CD4-positive, alpha-beta T cell treated with Interleukin-12 subunit alpha and Interleukin-12 subunit beta, for 1 hour (primary cell): ENCODE measurements around the gene MAGEB1.

ENCODE experiments used
- DNase-seq: peaks from one replicate; pipeline ENCODE4 v3.0.0-alpha.2; 2020

MAGEB1 gene, protein sequence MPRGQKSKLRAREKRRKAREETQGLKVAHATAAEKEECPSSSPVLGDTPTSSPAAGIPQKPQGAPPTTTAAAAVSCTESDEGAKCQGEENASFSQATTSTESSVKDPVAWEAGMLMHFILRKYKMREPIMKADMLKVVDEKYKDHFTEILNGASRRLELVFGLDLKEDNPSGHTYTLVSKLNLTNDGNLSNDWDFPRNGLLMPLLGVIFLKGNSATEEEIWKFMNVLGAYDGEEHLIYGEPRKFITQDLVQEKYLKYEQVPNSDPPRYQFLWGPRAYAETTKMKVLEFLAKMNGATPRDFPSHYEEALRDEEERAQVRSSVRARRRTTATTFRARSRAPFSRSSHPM

DNA sequence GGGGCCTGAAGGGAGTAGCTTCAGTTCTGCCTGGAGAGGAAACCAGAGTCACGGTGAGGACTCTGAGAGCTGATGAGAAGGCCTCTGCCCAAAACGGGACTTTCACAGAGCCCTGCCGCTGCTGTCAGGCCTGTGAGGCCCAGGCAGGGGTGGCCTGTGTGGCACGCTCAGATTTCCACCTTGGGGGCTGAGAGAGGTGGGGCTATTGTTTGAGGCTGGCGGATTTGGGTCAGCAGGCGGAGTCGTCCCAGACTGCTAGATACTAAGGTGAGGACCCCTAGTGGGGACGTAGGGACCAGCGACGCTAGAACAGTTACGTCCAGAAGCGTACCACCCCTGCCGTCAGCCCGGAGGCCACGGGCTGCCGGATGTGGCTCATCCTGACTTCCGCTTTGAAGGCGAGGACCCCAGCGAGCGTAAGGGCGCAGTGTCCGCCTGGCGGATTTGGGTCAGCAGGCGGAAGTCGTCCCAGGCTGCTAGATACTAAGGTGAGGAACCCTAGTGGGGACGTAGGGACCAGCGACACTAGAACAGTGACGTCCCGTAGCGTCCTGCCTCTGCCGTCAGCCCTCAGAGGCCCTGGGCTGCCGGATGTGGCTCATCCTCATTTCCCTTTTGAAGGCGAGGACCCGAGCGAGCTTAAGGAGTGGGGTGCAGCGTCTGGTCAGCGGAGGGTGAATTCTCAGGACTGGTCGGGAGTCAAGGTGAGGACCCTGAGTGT is at the start of gene MAGEB1:
Gene MAGEB1, plus strand, starts transcription at position 378 of the 721 bp plus-strand sequence. CDS start 3,348 bp downstream, outside the sequence.
- DNase-seq: no peak

DNA sequence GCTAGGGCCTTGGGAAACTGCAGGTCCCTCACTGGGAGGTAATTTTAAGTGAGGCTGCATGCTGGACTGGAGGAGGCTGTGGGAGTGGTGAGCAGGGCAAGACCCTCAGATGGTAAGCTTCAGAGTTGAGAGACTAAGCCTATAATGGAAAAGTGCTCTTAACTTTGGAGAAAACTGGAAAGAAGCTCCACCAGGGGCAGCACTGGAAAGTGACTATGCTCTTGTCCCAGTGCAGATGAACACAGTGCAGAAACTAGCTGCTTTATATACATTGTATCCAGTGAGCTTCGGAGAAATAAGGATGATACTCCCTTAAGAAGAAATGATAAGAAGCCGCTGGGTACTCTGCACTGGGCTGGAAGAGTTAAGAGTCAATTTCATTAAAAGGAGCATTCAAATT is 34.8 kb upstream of the MAGEB1 start:
- DNase-seq: no peak

DNA sequence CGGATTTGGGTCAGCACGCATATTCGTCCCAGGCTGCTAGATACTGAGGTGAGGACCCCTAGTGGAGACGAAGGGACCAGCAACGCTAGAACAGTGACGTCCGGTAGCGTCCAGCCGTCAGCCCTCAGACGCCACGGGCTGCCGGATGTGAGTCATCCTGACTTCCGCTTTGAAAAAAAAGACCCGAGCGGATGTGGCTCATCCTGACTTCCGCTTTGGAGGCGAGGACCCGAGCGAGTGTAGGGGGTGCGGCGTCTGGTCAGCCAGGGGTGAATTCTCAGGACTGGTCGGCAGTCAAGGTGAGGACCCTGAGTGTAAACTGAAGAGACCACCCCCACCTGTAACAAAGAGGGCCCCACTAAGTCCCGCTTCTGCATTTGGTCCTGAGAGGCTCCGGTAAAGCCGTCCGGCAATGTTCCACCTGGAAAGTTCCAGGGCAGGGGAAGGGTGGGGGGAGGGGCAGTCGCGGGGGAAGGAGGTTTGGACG is 31.5 kb upstream of the MAGEB1 start, which contains the start of gene MAGEB2:
Gene MAGEB2, plus strand, starts transcription at position 207 of the 487 bp plus-strand sequence. CDS start 3,018 bp downstream, outside the sequence.
- no peak for DNase-seq

DNA sequence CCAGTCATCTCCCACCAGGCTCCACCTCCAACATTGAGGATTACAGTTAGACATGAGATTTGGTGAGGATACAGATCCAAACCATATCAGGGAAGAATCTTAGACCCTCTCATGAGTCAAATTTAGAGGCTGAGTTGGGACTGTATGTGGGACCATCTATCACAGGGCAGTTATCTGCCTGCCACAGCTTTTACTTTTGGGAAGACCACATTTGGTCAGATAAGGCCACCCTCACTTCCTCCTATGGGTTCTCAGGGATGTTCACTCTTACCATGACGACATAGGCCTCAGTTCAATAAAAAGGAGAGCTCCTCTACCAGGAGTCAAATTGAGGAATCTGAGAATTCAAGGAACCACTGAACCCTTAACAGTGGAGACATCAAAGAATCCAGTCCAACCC is 29.5 kb upstream of the MAGEB1 start:
- DNase-seq: no peak

DNA sequence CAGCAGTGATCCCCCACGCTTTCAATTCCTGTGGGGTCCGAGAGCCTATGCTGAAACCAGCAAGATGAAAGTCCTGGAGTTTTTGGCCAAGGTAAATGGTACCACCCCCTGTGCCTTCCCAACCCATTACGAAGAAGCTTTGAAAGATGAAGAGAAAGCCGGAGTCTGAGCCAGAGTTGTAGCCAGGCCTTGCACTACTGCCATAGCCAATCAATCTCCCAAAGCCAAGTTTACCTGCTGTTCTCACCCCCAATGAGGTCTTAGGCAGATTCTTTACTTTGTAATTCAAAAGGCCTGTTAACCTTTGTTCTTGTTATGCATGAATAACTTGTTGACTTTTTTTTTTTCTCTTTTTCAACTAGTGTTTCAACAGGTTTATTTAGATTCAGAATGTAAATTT is 27.6 kb upstream of the MAGEB1 start:
- DNase-seq: no peak

DNA sequence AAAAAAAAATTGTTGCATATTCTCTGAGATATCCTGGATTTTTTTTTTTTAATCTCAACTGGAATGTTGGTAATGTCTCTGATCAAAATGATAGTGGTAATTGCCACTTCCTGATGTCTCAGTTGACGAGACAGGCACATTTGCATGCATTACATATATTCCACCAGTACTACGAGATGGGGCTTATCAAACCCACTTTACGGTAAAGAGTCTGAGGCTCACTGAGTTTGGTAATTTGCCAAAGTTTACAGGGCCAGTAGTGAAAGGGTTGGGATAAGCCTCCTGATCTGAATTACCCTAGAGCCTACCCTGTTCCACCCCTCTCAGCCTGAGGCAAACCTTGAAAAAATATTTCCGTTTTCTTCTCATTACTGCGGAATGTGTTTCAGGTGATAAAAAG is 26.3 kb upstream of the MAGEB1 start:
- DNase-seq: no peak

DNA sequence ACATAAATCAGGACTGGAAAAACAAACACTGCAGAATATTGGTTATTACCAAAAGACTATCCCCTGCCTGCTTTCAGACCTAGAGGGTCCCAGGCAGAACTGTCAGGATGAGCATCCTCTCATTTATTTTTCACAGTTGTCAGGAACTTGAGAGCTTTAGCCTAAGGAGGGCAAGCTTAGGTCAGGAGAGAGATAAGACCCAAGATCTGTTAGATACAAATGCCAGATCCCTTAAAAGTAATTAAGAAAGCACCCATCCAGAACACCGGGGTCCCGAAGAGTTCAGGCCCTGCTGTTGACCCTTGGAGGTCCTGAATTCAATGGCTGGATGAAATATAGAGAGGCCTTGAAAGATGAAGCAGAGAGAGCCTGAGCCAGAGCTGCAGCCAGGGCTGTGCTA is 22.4 kb upstream of the MAGEB1 start:
- no peak for DNase-seq

DNA sequence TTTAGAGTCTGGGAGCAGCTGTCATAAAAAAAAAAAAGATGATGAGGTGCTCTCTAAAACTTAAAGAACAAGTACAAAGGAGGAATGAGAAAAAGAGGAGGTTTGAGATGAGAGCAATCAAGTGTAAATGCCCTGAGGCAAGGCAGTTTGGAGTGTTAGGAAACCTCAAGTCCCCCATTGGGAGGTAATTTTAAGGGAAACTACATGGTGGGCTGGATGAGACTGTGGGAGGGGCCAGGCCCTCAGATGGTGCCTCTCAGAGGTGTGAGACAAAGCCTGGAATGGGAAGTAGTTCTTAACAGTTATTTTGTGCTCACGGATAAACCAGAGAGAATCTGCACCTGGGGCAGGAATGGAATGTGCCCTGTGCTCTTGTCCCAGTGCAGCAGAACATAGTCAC is 18.4 kb upstream of the MAGEB1 start:
- no peak for DNase-seq

DNA sequence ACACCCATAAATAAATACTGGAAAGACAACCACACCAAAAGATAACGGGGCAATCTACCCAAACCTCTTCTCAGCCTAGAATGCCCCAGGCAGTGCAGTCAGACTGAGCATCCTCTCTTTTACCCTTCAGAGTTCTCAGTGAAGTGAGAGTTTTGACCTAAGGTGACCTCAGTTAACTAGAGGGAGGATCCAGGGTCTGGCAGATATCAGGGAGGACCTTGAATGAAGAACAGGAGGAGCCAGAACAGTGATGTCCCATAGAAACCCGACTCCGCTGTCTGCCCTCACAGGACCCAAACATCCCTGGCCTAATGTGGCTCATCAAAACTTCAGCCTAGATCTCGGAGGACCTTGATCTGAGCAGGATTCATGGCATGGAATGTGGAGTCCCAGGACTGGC is 16.6 kb upstream of the MAGEB1 start, which contains the start of gene MAGEB3:
Gene MAGEB3, plus strand, starts transcription at position 263 of the 400 bp plus-strand sequence. CDS start 5,268 bp downstream, outside the sequence.
- no peak for DNase-seq

DNA sequence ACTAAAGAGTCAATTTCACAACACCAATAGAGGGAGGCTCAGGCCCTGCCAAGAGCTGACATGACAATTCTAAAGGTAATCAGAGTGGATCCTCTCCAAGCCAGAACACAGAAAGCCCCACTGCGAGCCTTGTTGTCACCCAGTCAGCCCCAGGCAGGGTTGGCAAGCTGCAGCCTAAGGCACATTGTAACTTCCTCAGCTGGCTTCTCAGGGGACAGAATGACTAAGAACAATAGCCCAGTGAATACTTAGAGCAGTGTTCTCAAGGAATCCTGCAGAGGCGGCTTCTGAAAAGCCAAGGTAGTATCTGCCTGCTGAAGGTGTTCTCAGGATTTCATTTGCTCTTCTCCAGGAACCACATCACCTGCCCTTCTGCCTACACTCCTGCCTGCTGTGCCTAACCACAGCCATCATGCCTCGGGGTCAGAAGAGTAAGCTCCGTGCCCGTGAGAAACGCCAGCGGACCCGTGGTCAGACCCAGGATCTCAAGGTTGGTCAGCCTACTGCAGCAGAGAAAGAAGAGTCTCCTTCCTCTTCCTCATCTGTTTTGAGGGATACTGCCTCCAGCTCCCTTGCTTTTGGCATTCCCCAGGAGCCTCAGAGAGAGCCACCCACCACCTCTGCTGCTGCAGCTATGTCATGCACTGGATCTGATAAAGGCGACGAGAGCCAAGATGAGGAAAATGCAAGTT is 5.1 kb upstream of the MAGEB1 start, which contains the start of gene MAGEB4:
Gene MAGEB4, plus strand, starts transcription at position 277 of the 692 bp plus-strand sequence. Its CDS starts 136 bp downstream, at position 413.
- no peak for DNase-seq

DNA sequence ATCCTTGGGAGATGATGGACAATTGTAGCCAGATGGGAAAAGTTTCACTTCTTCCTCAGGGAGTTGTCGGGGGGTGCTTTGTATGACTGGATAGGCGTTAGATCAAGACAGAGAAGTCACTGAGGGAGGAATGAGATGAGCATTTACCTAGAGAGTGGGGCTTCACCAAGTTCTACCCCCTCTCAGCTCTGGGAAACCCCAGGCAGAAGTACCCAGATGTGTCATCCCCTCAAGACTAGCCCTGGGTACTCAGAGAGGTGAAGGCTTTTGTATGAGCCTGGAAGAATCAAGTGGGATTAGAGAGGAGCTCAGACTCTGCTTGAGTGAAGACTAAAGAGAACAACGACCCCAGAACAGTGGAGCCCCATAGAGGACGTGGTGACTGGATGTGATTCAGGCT is 1.9 kb downstream of the MAGEB1 start:
- no peak for DNase-seq

DNA sequence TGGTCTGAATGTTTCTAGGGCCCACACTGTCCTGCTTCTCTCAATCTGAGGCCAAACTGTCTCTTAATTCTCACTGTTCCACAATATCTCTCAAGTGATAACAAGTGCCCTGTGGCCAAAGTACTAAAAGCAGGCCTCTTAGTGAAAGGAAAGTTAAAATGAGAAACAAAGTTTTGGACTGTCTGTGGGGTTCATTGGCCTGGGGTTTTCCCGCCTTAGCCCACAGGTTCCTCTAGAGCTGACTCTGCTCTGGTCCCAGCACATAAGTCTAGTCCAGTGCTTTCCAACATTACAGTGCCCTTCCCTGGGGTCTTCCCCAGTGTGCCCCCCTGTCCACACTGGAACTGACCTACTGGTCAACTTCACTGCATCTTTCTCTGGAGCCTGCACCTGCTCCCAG is 6.3 kb downstream of the MAGEB1 start:
- no peak for DNase-seq

DNA sequence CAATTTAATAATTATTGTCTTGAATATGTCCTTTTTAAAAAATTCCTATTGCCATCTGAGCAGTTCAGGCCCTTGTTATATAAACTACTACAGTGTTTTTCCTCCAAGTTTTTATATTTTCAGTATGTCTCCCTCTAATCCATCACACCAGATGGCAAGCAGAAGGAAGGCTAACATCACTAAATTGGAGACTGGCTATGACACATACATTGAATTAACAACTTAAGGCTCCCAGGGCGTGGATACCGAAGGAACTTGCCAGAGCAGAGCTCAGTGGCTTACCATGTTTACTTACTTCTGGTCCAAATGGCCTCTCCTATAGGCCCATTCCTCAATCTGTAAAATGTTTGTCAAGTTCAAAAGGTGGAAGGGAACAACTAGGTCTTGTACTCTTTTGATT is 13.0 kb downstream of the MAGEB1 start:
- no peak for DNase-seq

DNA sequence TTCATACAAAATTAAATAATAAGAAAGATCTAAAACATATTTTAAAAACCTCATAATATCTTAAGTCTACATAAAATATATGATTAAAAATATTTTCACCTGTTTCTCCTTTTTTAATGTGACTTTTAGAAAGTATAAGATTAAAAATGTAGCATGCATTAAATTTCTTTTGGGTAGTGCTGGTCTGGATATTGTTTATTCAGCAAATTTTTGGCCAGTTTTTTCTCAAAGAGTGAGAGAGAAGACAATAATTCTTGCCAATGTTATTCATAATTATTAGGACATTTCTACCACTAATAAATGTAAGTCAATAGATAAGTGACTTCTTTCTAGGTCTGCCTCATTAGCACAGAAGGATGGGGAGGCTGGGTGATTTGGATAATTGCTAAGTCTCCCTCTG is 14.1 kb downstream of the MAGEB1 start:
- DNase-seq: no peak

DNA sequence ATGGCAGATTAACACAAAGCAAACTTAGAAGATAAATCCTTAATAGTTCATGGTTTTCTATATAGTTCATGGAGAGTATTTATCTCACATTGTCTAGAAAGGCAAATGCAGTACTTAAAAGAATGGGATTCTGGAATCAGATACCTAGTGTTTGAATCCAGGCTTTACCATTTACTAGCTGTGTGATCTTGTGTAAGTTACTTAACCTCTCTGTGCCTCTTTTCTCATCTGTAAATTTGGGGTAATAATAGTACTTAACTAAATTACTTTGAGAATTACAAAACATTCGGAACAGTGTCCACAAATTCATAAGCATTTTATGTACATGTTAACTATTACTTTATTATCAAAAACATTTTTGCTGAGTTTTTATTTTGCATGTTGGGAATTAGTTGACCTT is 15.8 kb downstream of the MAGEB1 start:
- DNase-seq: no peak

DNA sequence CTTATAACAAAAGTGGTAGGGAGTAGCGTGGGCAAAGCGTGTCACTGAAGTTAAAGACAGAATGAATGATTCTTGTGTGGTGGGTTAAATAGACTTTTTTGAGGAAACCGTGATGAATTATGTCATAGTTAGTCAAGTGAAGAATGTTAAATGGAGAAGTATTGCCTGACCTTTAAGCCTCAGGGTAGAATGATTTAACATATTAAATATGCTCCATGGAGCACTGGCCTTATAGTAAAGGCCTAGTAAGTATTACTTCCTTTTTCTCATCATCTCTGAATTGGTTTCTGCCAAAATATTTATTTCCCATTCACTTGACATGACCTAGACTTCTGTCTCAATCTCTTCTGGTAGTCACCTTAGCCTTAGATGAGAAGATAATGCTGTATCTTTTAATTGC is 23.7 kb downstream of the MAGEB1 start:
- no peak for DNase-seq

DNA sequence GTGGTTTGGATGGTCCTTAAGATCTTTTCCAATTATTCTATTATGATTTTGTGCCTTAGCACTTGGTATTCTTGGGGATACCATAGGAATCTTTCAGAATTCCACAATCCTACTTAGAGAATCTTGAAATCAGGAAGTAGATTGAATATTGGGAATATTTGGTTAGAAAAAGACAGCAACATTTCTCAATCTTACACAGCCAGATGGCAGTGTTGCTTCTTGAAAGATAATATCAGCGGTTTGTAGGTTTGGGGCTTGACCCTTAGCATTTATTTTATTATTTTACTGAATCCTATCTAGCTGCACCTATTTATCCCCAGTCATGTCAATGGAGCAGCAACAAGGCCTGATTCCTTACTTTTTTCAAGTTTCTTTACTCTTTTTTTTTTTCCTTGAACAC is 28.6 kb downstream of the MAGEB1 start:
- DNase-seq: no peak

DNA sequence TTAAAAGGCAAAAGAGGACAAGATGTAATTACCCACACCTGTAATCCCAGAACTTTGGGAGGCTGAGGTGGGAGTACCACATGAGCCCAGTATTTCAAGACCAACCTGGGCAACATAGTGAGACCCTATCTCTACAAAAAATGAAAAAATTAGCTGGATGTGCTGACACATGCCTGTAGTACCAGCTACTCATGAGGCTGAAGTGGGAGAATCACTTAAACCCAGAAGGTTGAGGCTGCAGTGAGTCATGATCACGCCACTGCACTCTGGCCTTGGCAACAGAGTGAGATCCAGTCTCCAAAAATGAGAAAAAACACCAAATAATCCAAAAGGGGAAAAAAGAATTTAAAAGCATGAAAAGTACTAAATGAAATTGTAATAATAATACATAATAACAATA is 31.4 kb downstream of the MAGEB1 start:
- DNase-seq: no peak

DNA sequence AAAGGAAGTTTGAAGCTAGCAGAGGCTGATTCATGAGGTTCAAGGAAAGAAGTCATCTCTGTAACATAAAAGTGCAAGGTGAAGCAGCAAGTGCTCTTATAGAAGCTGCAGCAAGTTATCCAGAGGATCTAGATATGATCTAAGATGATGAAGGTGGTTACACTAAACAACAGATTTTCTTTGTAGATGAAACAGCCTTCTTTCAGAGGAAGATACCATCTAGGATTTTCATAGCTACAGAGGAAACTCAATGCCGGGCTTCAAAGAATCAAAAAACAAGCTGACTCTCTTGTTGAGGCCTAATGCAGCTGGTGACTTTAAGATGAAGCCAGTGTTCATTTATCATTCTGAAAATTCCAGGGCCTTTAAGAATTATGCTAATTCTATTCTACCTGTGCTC is 33.5 kb downstream of the MAGEB1 start:
- no peak for DNase-seq

DNA sequence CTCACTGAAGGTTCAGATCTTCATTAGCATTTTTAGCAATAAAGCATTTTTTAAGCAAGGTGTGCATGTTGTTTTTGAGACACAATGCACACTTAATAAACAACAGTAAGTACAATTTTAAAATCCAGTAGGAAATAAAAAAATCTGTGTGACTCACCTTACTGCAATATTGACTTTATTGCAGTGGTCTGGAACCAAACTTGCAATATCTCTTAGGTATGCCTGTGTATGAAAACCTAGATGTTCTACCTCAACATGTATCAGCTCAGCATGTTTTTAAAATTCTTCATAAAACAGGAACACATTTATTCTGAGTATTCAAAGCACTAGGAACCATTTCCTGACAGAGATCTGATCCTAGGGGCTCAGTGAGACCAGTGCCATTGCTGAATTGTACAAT is 35.6 kb downstream of the MAGEB1 start:
- DNase-seq: no peak

DNA sequence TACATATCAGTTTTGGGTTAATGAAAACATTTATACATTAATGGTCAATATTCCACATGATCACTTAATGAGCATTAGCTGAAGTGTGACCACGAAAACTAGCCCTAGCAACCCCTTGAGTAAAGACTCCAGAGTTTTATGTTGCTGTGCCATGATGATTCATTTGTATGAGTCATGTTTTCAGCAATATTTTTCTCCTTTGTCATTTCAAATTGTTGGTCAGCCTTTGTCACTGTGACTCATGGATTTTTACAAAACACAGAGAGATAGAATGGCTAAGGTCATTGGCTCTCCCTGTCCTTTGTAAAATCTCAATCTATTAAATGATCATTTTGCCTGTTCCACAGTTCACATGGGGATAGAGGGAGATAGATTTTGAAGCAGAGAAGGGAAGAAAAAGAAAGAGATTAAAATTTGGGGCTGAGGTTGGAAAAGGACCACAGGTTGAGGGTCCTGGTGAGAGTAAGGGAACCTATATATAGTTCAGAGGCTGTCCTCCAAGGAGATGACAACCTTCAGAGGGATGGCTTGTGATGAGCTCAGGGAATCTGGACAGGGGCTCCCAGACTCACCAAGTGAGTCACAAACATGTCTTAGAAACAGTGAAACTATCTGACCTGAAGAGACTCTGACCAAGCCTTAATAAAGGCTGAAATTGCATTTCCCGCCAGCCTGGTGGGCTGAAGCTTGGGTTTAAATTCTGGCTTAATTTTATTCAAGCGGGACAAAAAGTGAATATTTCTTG is 36.7 kb downstream of the MAGEB1 start:
- no peak for DNase-seq

DNA sequence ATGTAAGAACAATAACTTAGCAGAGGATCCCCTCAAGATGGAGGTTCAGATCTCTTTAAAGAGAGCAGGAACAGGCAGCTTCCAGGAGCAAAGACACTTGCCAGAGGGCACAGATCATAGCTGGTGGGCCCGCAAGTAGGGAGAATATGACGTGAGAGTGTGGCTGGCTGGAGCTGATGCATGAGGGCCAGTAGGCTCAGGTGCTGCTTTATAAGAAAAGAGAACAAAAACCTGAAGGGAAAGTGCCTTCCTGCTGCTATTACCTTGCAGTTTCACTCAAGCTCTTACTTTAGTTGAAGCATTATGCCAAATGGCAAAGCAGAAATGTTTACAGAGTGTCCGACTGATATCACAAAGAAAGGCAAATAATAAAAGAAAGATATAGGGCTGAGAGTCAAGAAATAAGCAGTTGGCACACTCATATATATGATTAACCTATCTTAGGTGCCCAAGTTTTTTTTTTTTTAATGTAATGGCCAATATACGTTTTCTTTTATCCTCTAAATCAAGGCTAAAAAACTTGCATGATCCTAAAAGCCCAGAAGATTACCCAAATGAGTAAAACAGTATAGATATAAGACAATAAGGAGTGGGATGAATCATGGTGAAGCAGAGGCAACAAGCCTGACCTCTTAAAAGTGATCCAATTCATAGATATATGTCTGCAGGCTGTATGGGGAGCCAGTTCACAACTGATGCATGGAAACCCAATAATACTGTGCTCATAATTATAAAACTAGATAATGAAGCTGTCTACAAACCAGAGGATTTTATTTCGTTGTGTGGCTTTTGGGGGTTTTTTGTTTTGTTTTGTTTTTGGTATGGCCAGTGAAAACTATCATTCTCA is 49.7 kb downstream of the MAGEB1 start:
- DNase-seq: no peak
